Ovary (tissue), 3 donors: ENCODE data around the gene UQCR11.

Experiments
- POLR2A ChIP-seq: fragments of 450-650 bp; IDR thresholded peaks from one replicate; pipeline ENCODE4 v1.6.1; 2017; ENCODE audit warnings: antibody characterized with exemption, mild to moderate bottlenecking, moderate library complexity
- TF ChIP-seq, protein P1 (sequence below), 3 donors: fragments of 450-650 bp in 2 of 3; fragments of 200-600 bp in 1 of 3; IDR thresholded peaks; one replicate each; pipeline versions ENCODE4 v1.5.1 to v1.8.0; 2016 to 2022; ENCODE audit warnings: antibody characterized with exemption in 3 of 3, mild to moderate bottlenecking in 1 of 3
- donor health status: DM: no; HTN: no; CAD: no.

DNA sequence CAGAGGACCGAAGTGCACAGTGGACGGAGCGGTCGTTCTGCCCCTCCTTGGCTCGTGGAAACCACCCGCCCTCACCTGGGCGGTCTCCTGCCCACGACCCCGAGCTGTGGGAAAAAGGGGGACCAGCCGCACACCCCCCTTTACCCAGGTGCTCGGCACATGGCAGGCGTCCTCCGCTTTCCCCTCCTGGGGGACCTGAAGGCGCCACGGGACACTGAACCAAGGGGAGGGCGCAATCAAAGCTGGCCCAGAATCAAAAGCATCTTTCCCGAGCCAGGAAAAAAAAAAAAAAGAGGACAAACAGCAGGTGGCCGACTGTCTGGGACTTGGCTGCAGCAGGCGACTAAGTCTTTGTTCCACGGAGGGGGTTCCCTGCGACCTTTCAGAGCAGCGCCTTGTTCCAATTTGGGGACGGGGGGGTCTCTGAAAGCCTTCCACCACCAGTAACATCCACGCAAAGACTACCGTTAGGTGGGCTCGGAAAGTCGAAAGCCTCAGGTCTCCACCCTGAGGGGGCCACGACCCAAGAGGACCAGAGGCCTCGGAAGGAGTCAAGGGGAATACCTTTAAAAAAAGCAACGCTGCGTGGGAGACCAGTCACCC lies 13.7 kb downstream of the UQCR11 start:
- TF ChIP-seq, protein P1, sequence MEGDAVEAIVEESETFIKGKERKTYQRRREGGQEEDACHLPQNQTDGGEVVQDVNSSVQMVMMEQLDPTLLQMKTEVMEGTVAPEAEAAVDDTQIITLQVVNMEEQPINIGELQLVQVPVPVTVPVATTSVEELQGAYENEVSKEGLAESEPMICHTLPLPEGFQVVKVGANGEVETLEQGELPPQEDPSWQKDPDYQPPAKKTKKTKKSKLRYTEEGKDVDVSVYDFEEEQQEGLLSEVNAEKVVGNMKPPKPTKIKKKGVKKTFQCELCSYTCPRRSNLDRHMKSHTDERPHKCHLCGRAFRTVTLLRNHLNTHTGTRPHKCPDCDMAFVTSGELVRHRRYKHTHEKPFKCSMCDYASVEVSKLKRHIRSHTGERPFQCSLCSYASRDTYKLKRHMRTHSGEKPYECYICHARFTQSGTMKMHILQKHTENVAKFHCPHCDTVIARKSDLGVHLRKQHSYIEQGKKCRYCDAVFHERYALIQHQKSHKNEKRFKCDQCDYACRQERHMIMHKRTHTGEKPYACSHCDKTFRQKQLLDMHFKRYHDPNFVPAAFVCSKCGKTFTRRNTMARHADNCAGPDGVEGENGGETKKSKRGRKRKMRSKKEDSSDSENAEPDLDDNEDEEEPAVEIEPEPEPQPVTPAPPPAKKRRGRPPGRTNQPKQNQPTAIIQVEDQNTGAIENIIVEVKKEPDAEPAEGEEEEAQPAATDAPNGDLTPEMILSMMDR (IDR thresholded peaks at IDR 0.05), result no peak
- TF ChIP-seq POLR2A, result no peak
